Activated T-cell treated with anti-CD3 and anti-CD28 coated beads, Interleukin-2, amount 50 U/mL, for 48 hours (primary cell): ENCODE data around the gene PRODH.
"Not testable (repeated sequence)": the region's sequence is repeated elsewhere in the genome, so short reads cannot be mapped to it uniquely, and the experiment has no call there.

Experiments
- DNase-seq, 2 experiments: peaks; one replicate each; pipeline ENCODE4 v3.0.0-alpha.2; 2020

The PRODH gene

DNA sequence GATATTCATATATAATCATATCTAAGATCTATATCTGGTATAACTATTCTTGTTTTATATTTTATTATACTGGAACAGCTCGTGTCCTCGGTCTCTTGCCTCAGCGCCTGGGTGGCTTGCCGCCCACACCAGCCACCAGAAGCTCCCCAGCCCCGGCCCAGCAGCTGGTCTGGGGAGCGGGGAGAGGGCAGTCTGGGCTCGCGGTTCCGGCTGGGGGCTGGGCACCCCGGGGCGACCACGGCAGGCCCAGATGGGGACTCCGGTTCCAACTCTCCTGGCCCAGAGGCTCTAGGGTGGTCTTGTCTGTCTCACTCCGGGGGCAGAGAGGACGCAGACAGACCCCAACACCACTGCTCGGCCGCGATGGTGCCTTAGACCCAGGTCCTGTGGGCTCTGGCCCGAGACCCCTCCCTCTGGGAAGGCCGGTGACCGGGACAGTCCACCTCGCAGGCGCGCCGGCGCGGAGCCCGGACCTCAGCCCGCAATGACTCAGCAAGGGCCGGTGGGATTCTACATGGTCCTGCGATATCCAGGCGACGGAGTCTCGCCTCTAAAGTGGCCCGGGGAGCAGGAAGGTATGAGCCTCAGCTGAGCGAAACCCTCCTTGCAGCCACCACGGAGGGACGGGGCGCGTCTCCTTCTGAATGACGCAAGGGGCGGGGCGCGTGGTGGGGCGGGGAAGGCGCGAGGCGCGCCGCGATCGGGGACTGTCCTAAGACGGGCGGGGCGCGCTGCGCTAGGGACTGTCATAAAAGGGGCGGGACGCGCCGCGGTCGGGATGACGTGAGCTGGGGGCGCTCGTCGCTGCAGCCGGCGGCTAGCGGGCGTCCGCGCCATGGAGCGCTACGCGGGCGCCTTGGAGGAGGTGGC, 30.3 kb downstream of the PRODH start, which contains the start of gene DGCR6:
Gene DGCR6, plus strand, starts transcription at position 781 of the 870 bp plus-strand sequence. Its CDS starts 55 bp downstream, at position 836.
- peak in 1 of 2 experiments; percentile 17 for DNase-seq

DNA sequence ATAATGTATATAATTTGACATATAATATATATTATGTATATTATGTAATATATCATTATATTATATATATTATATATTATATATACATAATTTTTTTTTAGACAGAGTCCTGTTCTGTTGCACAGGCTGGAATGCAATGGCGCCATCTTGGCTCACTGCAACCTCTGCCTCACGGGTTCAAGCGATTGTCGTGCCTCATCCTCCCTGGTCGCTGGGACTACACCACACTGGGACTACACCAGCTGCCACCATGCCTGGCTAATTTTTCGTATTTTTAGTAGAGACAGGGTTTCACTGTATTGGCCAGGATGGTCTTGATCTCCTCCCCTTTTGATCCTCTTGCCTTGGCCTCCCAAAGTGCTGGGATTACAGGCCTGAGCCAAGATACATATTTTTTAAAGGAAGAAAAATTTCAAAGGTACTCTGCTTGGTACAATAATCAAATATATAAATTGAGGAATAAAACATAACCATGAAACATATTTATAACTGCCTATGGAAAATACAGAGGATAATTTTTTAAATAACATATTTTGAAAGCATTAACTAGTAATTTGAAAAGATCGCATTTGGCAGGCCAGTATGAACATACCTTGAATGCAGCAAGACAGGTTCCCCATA, 39.9 kb downstream of the PRODH start:
- DNase-seq = peak; percentile 19 to 26

GRCh38 chr22:18893775-18894174, 42.3 kb downstream of the PRODH start:
- DNase-seq = not testable (repeated sequence)

- not testable (repeated sequence) for DNase-seq
Measured at GRCh38 chr22:18890510-18891192, 45.4 kb downstream of the PRODH start.

- DNase-seq = no peak
Measured at GRCh38 chr22:18888115-18888514, 48.0 kb downstream of the PRODH start.

GRCh38 chr22:18884465-18884864, 51.6 kb downstream of the PRODH start:
- DNase-seq = not testable (repeated sequence)

GRCh38 chr22:18881260-18881659, 54.8 kb downstream of the PRODH start:
- DNase-seq = peak; percentile 68 to 70
